SH-SY5Y (cell line): ENCODE measurements around the gene CAMLG.

Experiments used
- GATA2 ChIP-seq: IDR thresholded peaks from 2 replicates; pipeline ENCODE4 v1.6.1; 2011; ENCODE audit warnings: mild to moderate bottlenecking, low read depth, low read length
- GATA3 ChIP-seq: IDR thresholded peaks from 2 replicates; pipeline ENCODE4 v1.6.1; 2011; ENCODE audit warnings: low read depth, mild to moderate bottlenecking, low read length, moderate library complexity

DNA sequence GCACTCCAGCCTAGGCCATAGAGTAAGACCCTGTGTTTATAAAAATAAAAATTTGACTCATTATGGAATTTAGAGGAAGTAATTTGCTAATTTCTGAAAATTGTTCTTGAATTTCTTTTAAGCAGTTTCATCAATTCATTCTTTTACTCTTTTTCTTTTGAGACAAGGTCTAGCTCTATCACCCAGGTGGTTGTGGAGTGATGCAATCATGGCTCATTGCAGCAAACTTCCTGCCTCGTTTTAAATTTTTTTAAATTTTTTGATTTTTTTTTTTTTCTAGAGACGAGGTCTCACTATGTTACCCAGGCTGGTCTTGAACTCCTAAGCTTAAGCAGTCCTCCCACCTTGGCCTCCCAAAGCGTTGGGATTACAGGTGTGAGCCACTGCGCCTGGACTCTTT lies 3.1 kb upstream of the CAMLG start:
- TF ChIP-seq GATA3: no peak
- TF ChIP-seq GATA2: no peak
